Activated CD4-positive, alpha-beta T cell treated with anti-CD3 and anti-CD28 coated beads for 36 hours (primary cell): ENCODE data around the gene TNS1. TPM values are rescaled to one million over a fixed set of nuclear protein-coding genes. Genes with fewer than 3 reads are reported as not detected.

Experiments
- ATAC-seq: fragments of 200-7000 bp; cut with Tn5 transposase; one replicate; pipeline ENCODE4 v1.10.0; 2021; ENCODE audit warnings: mild to moderate bottlenecking, moderate library complexity
- CTCF ChIA-PET: fragments of 350-600 bp; sonication (Branson Sonifier 250); formaldehyde crosslinking; loops from one replicate; lab custom pipeline; 2021; ENCODE audit warnings: antibody characterized with exemption; lab: Charles Lee
- POLR2A ChIA-PET: fragments of 350-600 bp; sonication (Branson Sonifier 250); formaldehyde crosslinking; loops from one replicate; lab custom pipeline; 2021; ENCODE audit warnings: antibody characterized with exemption, inconsistent platforms; lab: Charles Lee
- DNase-seq: peaks from one replicate; pipeline ENCODE4 v3.0.0-alpha.2; 2020
- H3K27ac Mint-ChIP-seq: one replicate; pipeline ENCODE4 v1.8.0; 2021; ENCODE audit warnings: mixed read lengths
- H3K27me3 Mint-ChIP-seq: one replicate; pipeline ENCODE4 v1.8.0; 2021; ENCODE audit warnings: mixed read lengths
- H3K36me3 Mint-ChIP-seq: one replicate; pipeline ENCODE4 v1.8.0; 2021; ENCODE audit warnings: low read depth, mixed read lengths
- H3K4me1 Mint-ChIP-seq: one replicate; pipeline ENCODE4 v1.8.0; 2021; ENCODE audit warnings: mixed read lengths
- H3K4me3 Mint-ChIP-seq: one replicate; pipeline ENCODE4 v1.8.0; 2021; ENCODE audit warnings: mild to moderate bottlenecking, moderate library complexity, mixed read lengths
- H3K9me3 Mint-ChIP-seq: one replicate; pipeline ENCODE4 v1.8.0; 2021; ENCODE audit warnings: low read depth, mixed read lengths
- intact Hi-C, 2 experiments: fragments of 100-400 bp; cut with DNase I in 1 of 2; cut with micrococcal nuclease in 1 of 2; formaldehyde crosslinking; loops; one replicate each; pipeline versions ENCODE4 v1.14.2 to v1.15.1; 2022 to 2024; cut with DNase I, micrococcal nuclease
- total RNA-seq, 2 experiments: library from RNA; stranded (reverse); gene quantifications; one replicate each; pipeline ENCODE4 v1.2.3, GENCODE V29; 2021

TNS1 gene
- total RNA-seq, 2 experiments from 2014 or later, result 0.64 to 0.88 TPM

DNA sequence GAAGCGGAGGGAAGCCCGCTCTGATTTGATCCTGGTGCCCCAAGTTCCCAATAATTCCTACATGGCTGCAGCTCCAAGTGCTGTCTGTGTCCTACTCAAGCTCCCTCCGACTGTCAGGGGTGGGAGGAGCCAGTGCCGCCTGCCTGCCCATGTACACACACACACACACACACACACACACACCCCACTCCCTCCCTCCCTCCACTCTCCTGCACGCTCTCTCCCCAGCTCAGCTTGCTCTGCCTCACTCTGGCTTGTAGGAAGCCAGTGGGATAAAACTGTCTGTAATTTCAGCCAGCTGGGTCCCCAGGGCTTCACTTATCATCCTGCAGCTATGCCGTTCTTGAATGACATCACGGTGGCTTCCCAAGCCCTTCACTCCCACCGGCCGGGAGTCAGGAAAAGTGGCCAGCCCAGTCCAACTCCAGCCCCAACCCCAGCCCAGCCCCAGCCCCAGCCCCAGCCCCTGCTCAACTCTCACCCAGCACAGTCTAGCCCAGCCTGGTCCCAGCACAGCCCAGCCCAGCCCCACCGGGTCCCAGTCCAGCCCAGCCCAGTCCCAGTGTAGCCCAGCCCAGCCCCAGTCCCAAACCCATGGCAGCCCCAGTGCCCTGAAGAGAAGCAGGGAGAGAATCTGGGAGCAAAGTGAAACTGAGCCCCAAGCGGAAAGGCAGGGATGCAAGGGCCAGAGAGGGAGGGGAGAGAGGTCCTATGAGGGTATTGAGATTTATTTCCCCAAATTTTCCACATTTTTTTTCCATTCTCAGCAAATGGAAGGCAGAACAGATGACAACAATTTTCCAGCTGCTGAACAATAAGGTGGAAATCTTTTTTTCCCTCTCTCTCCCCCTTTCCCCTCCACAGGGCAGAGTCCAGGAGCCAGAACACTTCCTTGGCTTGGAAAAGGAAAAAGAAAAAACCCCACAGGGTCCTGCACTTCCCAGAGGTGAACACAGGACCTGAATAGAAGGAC lies 144.0 kb downstream of the TNS1 start:
- intact Hi-C loops, result no loop called here
- DNase-seq (no peak), ATAC-seq (no peak)
- POLR2A ChIA-PET, result no interaction called here
- Mint-ChIP-seq H3K4me1 (no peaks in the 10 kb centered on the region), H3K36me3 (no peaks in the 10 kb centered on the region), H3K27me3 (no peaks in the 10 kb centered on the region), H3K9me3 (no peaks in the 10 kb centered on the region), H3K27ac (no peak overlapping the region), H3K4me3 (no peak overlapping the region)
- CTCF ChIA-PET, result interaction anchor here (0.6 kb wide), 1 partner anchor 166 kb away, joined by 3 read pairs; no protein-coding TSS in a partner anchor

GRCh38 chr2:217857624-217858506 lies 144.9 kb downstream of the TNS1 start:
- no peak for ATAC-seq
- H3K27ac Mint-ChIP-seq, result no peak overlapping the region
- no peaks in the 10 kb centered on the region for H3K9me3 Mint-ChIP-seq
- no peaks in the 10 kb centered on the region for H3K4me1 Mint-ChIP-seq
- H3K27me3 Mint-ChIP-seq, result no peaks in the 10 kb centered on the region
- ChIA-PET POLR2A (no interaction called here), CTCF (interaction anchor here (0.6 to 1.0 kb wide), 3 partner anchors 29 to 167 kb away, joined by 3 read pairs; no protein-coding TSS in a partner anchor)
- no peaks in the 10 kb centered on the region for H3K36me3 Mint-ChIP-seq
- intact Hi-C loops, result no loop called here
- no peak overlapping the region for H3K4me3 Mint-ChIP-seq
- DNase-seq, result no peak

- no peak overlapping the region for H3K27ac Mint-ChIP-seq
- intact Hi-C loops, result no loop called here
- H3K36me3 Mint-ChIP-seq, result no peaks in the 10 kb centered on the region
- H3K4me3 Mint-ChIP-seq, result no peak overlapping the region
- DNase-seq (no peak), ATAC-seq (no peak)
- H3K27me3 Mint-ChIP-seq, result no peaks in the 10 kb centered on the region
- ChIA-PET CTCF (interaction anchor here (0.6 to 1.0 kb wide), 2 partner anchors 21 to 71 kb away, joined by 3 read pairs; no protein-coding TSS in a partner anchor), POLR2A (no interaction called here)
- H3K9me3 Mint-ChIP-seq, result no peaks in the 10 kb centered on the region
- no peaks in the 10 kb centered on the region for H3K4me1 Mint-ChIP-seq
Observed at GRCh38 chr2:217856871-217857270, 145.9 kb downstream of the TNS1 start.

GRCh38 chr2:217856159-217856558 lies 146.6 kb downstream of the TNS1 start:
- Mint-ChIP-seq H3K9me3 (no peaks in the 10 kb centered on the region), H3K27me3 (no peaks in the 10 kb centered on the region), H3K36me3 (no peaks in the 10 kb centered on the region), H3K4me3 (no peak overlapping the region), H3K4me1 (no peaks in the 10 kb centered on the region), H3K27ac (no peak overlapping the region)
- intact Hi-C loops, result no loop called here
- ChIA-PET CTCF (no interaction called here), POLR2A (no interaction called here)
- ATAC-seq, result no peak
- no peak for DNase-seq

- Mint-ChIP-seq H3K27me3 (peaks cover 2% of the 10 kb centered on the region), H3K4me3 (no peak overlapping the region), H3K4me1 (no peaks in the 10 kb centered on the region), H3K36me3 (no peaks in the 10 kb centered on the region), H3K9me3 (no peaks in the 10 kb centered on the region), H3K27ac (no peak overlapping the region)
- intact Hi-C loops, result no loop called here
- POLR2A ChIA-PET, result no interaction called here
- no peak for DNase-seq
- no peak for ATAC-seq
- CTCF ChIA-PET, result interaction anchor here (0.8 kb wide), 1 partner anchor 36 kb away, joined by 4 read pairs; no protein-coding TSS in a partner anchor
Observed at GRCh38 chr2:217854684-217855420, 147.9 kb downstream of the TNS1 start.

GRCh38 chr2:217853961-217854360 lies 148.8 kb downstream of the TNS1 start:
- intact Hi-C loops, result no loop called here
- DNase-seq (no peak), ATAC-seq (no peak)
- H3K4me3 Mint-ChIP-seq, result no peak overlapping the region
- CTCF ChIA-PET, result interaction anchor here (0.6 to 1.5 kb wide), 3 partner anchors 33 to 238 kb away, joined by 3 to 5 read pairs (median 3); no protein-coding TSS in a partner anchor
- peaks cover 2% of the 10 kb centered on the region for H3K27me3 Mint-ChIP-seq
- no peaks in the 10 kb centered on the region for H3K4me1 Mint-ChIP-seq
- H3K9me3 Mint-ChIP-seq, result no peaks in the 10 kb centered on the region
- POLR2A ChIA-PET, result no interaction called here
- H3K36me3 Mint-ChIP-seq, result no peaks in the 10 kb centered on the region
- H3K27ac Mint-ChIP-seq, result no peak overlapping the region

- no peak overlapping the region for H3K4me3 Mint-ChIP-seq
- intact Hi-C loops, result no loop called here
- no peaks in the 10 kb centered on the region for H3K4me1 Mint-ChIP-seq
- H3K9me3 Mint-ChIP-seq, result no peaks in the 10 kb centered on the region
- no peaks in the 10 kb centered on the region for H3K36me3 Mint-ChIP-seq
- ATAC-seq (no peak), DNase-seq (no peak)
- H3K27ac Mint-ChIP-seq, result no peak overlapping the region
- CTCF ChIA-PET, result interaction anchor here (0.6 to 1.5 kb wide), 3 partner anchors 33 to 238 kb away, joined by 3 to 5 read pairs (median 3); no protein-coding TSS in a partner anchor
- POLR2A ChIA-PET, result no interaction called here
- H3K27me3 Mint-ChIP-seq, result peaks cover 2% of the 10 kb centered on the region
Observed at GRCh38 chr2:217853301-217853881, 149.4 kb downstream of the TNS1 start.

- Mint-ChIP-seq H3K27me3 (peaks cover 2% of the 10 kb centered on the region), H3K27ac (no peak overlapping the region), H3K9me3 (no peaks in the 10 kb centered on the region), H3K4me3 (no peak overlapping the region), H3K36me3 (no peaks in the 10 kb centered on the region), H3K4me1 (no peaks in the 10 kb centered on the region)
- POLR2A ChIA-PET, result no interaction called here
- ATAC-seq, result no peak
- intact Hi-C loops, result no loop called here
- DNase-seq, result no peak
- CTCF ChIA-PET, result interaction anchor here (1.5 kb wide), 1 partner anchor 34 kb away, joined by 3 read pairs; no protein-coding TSS in a partner anchor
Observed at GRCh38 chr2:217852555-217853211, 150.1 kb downstream of the TNS1 start.

DNA sequence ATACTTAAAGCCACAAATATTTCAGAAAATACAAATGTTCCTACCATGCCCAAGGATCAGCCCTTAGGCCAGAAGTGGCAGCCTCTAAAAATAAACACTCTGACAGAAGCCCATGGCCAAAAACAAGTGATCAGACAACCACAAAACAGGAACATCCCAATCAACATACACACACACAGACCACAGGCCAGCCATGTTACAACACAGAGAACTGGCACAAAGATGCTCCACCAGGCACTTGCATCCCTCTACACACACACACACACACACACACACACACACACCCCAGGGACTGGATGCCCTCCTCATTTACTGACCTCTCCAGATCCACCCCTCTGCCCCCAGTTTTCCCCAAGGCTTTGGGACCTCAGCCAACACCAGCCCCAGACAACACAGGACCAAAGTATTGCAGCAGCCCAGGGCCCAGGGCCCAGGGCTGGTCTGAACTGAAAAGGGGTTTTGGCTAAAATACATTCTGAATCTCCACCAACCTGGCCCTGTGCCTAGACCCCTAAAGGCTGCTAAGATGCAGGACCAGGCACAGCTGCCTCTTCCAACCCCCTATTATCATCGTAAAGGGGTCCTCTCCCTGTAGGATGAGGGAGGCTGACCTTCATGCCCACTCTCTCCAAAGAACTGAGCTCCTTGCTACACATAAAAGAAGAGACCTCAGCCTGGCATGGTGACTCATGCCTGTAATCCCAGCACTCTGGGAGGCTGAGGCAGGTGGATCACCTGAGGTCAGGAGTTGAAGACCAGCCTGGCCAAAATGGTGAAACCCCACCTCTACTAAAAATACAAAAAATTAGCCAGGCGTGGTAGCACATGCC lies 151.4 kb downstream of the TNS1 start:
- ATAC-seq (no peak), DNase-seq (no peak)
- no peak overlapping the region for H3K27ac Mint-ChIP-seq
- H3K4me3 Mint-ChIP-seq, result no peak overlapping the region
- ChIA-PET POLR2A (no interaction called here), CTCF (no interaction called here)
- intact Hi-C loops, result no loop called here
- H3K36me3 Mint-ChIP-seq, result no peaks in the 10 kb centered on the region
- peaks cover 2% of the 10 kb centered on the region for H3K27me3 Mint-ChIP-seq
- no peaks in the 10 kb centered on the region for H3K4me1 Mint-ChIP-seq
- H3K9me3 Mint-ChIP-seq, result no peaks in the 10 kb centered on the region
